GM23248 (cell line): ENCODE measurements around the gene USP17L5. TPM values are rescaled to one million over a fixed set of nuclear protein-coding genes. Genes with fewer than 3 reads are reported as not detected.
"Not testable (repeated sequence)": the region's sequence is repeated elsewhere in the genome, so short reads cannot be mapped to it uniquely, and the experiment has no call there.

Experiments used
- DNase-seq: peaks from one replicate; pipeline ENCODE4 v3.0.0-alpha.2; 2015
- H2AFZ ChIP-seq: fragments of 200-600 bp; sonication (generic); 2 replicates; pipeline ENCODE4 v1.6.1; 2016; ENCODE audit warnings: antibody characterized with exemption
- H3F3A ChIP-seq: fragments of 200-600 bp; sonication (generic); 2 replicates; pipeline ENCODE4 v1.6.1; 2016; ENCODE audit warnings: mild to moderate bottlenecking, antibody characterized with exemption, mixed run types; ENCODE audit not compliant: insufficient read depth
- H3K27ac ChIP-seq: fragments of 200-600 bp; sonication (generic); 2 replicates; pipeline ENCODE4 v1.5.1; 2016; ENCODE audit warnings: mild to moderate bottlenecking
- H3K27me3 ChIP-seq: fragments of 200-600 bp; sonication (generic); replicated peaks from 2 replicates; pipeline ENCODE4 v1.6.1; 2016; ENCODE audit warnings: mild to moderate bottlenecking; ENCODE audit not compliant: insufficient read depth
- H3K36me3 ChIP-seq: fragments of 200-600 bp; sonication (generic); 2 replicates; pipeline ENCODE4 v1.6.1; 2016; ENCODE audit warnings: low read depth, mild to moderate bottlenecking
- H3K4me1 ChIP-seq: fragments of 200-600 bp; sonication (generic); 2 replicates; pipeline ENCODE4 v1.6.1; 2016; ENCODE audit warnings: mild to moderate bottlenecking; ENCODE audit not compliant: insufficient read depth
- H3K4me2 ChIP-seq: fragments of 200-600 bp; sonication (generic); one replicate; pipeline ENCODE4 v1.6.1; 2016; ENCODE audit warnings: mild to moderate bottlenecking; ENCODE audit not compliant: unreplicated experiment
- H3K4me3 ChIP-seq: fragments of 200-600 bp; sonication (generic); 2 replicates; pipeline ENCODE4 v1.5.1; 2016; ENCODE audit warnings: mild to moderate bottlenecking
- H3K79me2 ChIP-seq: fragments of 200-600 bp; sonication (generic); 2 replicates; pipeline ENCODE4 v1.6.1; 2016; ENCODE audit warnings: mild to moderate bottlenecking; ENCODE audit not compliant: insufficient read depth
- H3K9ac ChIP-seq: fragments of 200-600 bp; sonication (generic); 2 replicates; pipeline ENCODE4 v1.6.1; 2016; ENCODE audit warnings: mild to moderate bottlenecking
- H3K9me2 ChIP-seq: fragments of 200-600 bp; sonication (generic); 2 replicates; pipeline ENCODE4 v1.6.1; 2016; ENCODE audit warnings: mixed run types, mild to moderate bottlenecking, moderate library complexity; ENCODE audit not compliant: insufficient read depth
- H3K9me3 ChIP-seq: fragments of 200-600 bp; sonication (generic); one replicate; pipeline ENCODE4 v1.6.1; 2017; ENCODE audit warnings: low read depth
- H4K20me1 ChIP-seq: fragments of 200-600 bp; sonication (generic); 2 replicates; pipeline ENCODE4 v1.6.0; 2016; ENCODE audit not compliant: insufficient read depth
- WGBS, 2 experiments: methylation state at CpG; one replicate each; pipeline ENCODE4 v1.1.6; 2015 to 2017; ENCODE audit warnings: low lambda C conversion rate in 2 of 2, low coverage in 1 of 2; ENCODE audit errors: missing lambda C conversion rate in 2 of 2; 5-methylcytosine and 5-hydroxymethylcytosine counted together
- in situ Hi-C: fragments of 300-500 bp; cut with MboI; formaldehyde crosslinking; loops from 2 replicates; pipeline ENCODE4 v1.15.0; 2020
- polyA plus RNA-seq: library from polyadenylated mRNA; unstranded; fragments of >200 nt; fragmentation: Nextera tagmentation; extraction: Ambion mirVana; gene quantifications from 2 replicates; pipeline ENCODE4 v1.2.1, GENCODE V29; 2016
- total RNA-seq: library from RNA; depleted of rRNA; stranded (reverse); fragments of >200 nt; shearing (Covaris generic); gene quantifications from 2 replicates; pipeline ENCODE4 v1.2.3, GENCODE V29; 2014; rRNA removed

Gene USP17L5, protein sequence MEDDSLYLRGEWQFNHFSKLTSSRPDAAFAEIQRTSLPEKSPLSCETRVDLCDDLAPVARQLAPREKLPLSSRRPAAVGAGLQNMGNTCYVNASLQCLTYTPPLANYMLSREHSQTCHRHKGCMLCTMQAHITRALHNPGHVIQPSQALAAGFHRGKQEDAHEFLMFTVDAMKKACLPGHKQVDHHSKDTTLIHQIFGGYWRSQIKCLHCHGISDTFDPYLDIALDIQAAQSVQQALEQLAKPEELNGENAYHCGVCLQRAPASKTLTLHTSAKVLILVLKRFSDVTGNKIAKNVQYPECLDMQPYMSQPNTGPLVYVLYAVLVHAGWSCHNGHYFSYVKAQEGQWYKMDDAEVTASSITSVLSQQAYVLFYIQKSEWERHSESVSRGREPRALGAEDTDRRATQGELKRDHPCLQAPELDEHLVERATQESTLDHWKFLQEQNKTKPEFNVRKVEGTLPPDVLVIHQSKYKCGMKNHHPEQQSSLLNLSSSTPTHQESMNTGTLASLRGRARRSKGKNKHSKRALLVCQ
- total RNA-seq (not detected in 2 replicates), polyA plus RNA-seq (not detected in 2 replicates)

DNA sequence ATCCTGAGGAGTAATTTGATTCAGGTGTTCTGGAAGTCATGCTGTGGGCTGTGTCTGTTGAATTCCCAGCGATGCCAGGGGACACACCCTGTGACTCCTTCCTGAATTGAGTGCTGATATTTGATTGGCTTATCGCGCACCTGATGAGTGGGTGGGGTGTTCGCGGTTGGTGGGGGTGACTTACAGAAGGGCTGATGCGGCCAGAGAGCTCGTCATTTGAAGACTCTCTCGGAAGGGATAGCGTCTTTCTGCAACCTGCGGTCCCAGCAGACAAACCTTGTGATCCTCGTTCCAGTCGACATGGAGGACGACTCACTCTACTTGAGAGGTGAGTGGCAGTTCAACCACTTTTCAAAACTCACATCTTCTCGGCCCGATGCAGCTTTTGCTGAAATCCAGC is at the start of gene USP17L5:
TSS of gene USP17L5 (plus strand) at position 301 of the 400 bp plus-strand sequence. CDS start at position 301, 0 bp downstream.
- H3K4me3 ChIP-seq, H3K9me2 ChIP-seq, H3K27me3 ChIP-seq, H4K20me1 ChIP-seq, H3K79me2 ChIP-seq, DNase-seq, H3K27ac ChIP-seq, H2AFZ ChIP-seq, H3K4me2 ChIP-seq, H3K36me3 ChIP-seq, H3K9ac ChIP-seq, H3K9me3 ChIP-seq, H3F3A ChIP-seq, in situ Hi-C loops, H3K4me1 ChIP-seq: not testable (repeated sequence)
- no CpG with 5 or more reads among the region's 15 CpGs for WGBS, 2 experiments

DNA sequence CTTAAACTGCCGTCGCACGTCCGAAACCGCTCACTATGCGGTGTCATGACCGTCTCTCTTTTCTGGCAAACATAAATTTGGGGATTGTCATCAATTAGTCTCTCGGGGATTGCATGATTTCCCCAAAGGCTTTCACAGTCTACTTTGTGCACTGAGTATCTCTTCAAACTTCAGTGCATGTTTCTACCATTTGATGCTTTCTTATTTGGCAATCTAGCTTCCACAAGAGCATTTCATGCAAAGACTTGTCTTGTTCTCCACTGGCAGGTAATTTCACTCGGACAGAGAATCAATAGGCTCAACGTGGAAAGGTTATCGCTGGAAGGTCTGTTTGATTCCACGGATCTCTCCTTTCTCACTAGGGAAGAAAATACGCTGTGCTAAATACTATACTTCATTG is 15.0 kb upstream of the USP17L5 start:
- 47 to 50% methylated on average over 4 to 5 of the region's 13 CpGs for WGBS, 2 experiments
- H3K9ac ChIP-seq, H3F3A ChIP-seq, H3K27ac ChIP-seq, H3K4me3 ChIP-seq, H3K4me1 ChIP-seq, H3K9me3 ChIP-seq, DNase-seq, H3K79me2 ChIP-seq, H2AFZ ChIP-seq, H3K27me3 ChIP-seq, H3K9me2 ChIP-seq, H3K36me3 ChIP-seq, H3K4me2 ChIP-seq, in situ Hi-C loops, H4K20me1 ChIP-seq: not testable (repeated sequence)

DNA sequence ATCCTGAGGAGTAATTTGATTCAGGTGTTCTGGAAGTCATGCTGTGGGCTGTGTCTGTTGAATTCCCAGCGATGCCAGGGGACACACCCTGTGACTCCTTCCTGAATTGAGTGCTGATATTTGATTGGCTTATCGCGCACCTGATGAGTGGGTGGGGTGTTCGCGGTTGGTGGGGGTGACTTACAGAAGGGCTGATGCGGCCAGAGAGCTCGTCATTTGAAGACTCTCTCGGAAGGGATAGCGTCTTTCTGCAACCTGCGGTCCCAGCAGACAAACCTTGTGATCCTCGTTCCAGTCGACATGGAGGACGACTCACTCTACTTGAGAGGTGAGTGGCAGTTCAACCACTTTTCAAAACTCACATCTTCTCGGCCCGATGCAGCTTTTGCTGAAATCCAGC is 14.3 kb upstream of the USP17L5 start, which contains the start of gene USP17L24:
TSS of gene USP17L24 (plus strand) at position 301 of the 400 bp plus-strand sequence. CDS start at position 301, 0 bp downstream.
- DNase-seq, H3K36me3 ChIP-seq, H3K4me2 ChIP-seq, H2AFZ ChIP-seq, H4K20me1 ChIP-seq, H3K79me2 ChIP-seq, H3K9me3 ChIP-seq, H3K27ac ChIP-seq, H3K9me2 ChIP-seq, H3K9ac ChIP-seq, H3K4me3 ChIP-seq, in situ Hi-C loops, H3F3A ChIP-seq, H3K4me1 ChIP-seq, H3K27me3 ChIP-seq: not testable (repeated sequence)
- no CpG with 5 or more reads among the region's 15 CpGs for WGBS, 2 experiments

DNA sequence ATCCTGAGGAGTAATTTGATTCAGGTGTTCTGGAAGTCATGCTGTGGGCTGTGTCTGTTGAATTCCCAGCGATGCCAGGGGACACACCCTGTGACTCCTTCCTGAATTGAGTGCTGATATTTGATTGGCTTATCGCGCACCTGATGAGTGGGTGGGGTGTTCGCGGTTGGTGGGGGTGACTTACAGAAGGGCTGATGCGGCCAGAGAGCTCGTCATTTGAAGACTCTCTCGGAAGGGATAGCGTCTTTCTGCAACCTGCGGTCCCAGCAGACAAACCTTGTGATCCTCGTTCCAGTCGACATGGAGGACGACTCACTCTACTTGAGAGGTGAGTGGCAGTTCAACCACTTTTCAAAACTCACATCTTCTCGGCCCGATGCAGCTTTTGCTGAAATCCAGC is 9.6 kb upstream of the USP17L5 start, which contains the start of gene USP17L25:
TSS of gene USP17L25 (plus strand) at position 301 of the 400 bp plus-strand sequence. CDS start at position 301, 0 bp downstream.
- H3K79me2 ChIP-seq, H3K4me3 ChIP-seq, H4K20me1 ChIP-seq, H3K4me2 ChIP-seq, H3K36me3 ChIP-seq, H3K9me3 ChIP-seq, DNase-seq, H3K9ac ChIP-seq, H3K9me2 ChIP-seq, H2AFZ ChIP-seq, in situ Hi-C loops, H3K27ac ChIP-seq, H3K4me1 ChIP-seq, H3F3A ChIP-seq, H3K27me3 ChIP-seq: not testable (repeated sequence)
- no CpG with 5 or more reads among the region's 15 CpGs for WGBS, 2 experiments

DNA sequence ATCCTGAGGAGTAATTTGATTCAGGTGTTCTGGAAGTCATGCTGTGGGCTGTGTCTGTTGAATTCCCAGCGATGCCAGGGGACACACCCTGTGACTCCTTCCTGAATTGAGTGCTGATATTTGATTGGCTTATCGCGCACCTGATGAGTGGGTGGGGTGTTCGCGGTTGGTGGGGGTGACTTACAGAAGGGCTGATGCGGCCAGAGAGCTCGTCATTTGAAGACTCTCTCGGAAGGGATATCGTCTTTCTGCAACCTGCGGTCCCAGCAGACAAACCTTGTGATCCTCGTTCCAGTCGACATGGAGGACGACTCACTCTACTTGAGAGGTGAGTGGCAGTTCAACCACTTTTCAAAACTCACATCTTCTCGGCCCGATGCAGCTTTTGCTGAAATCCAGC is 4.8 kb upstream of the USP17L5 start, which contains the start of gene USP17L26:
TSS of gene USP17L26 (plus strand) at position 301 of the 400 bp plus-strand sequence. CDS start at position 301, 0 bp downstream.
- in situ Hi-C loops, H3K9me2 ChIP-seq, H3K9me3 ChIP-seq, H3K4me3 ChIP-seq, H3K79me2 ChIP-seq, H3K4me2 ChIP-seq, DNase-seq, H3K4me1 ChIP-seq, H3K27me3 ChIP-seq, H2AFZ ChIP-seq, H3K36me3 ChIP-seq, H4K20me1 ChIP-seq, H3F3A ChIP-seq, H3K27ac ChIP-seq, H3K9ac ChIP-seq: not testable (repeated sequence)
- no CpG with 5 or more reads among the region's 15 CpGs for WGBS, 2 experiments

DNA sequence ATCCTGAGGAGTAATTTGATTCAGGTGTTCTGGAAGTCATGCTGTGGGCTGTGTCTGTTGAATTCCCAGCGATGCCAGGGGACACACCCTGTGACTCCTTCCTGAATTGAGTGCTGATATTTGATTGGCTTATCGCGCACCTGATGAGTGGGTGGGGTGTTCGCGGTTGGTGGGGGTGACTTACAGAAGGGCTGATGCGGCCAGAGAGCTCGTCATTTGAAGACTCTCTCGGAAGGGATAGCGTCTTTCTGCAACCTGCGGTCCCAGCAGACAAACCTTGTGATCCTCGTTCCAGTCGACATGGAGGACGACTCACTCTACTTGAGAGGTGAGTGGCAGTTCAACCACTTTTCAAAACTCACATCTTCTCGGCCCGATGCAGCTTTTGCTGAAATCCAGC is 4.6 kb downstream of the USP17L5 start, which contains the start of gene USP17L27:
TSS of gene USP17L27 (plus strand) at position 301 of the 400 bp plus-strand sequence. CDS start at position 301, 0 bp downstream.
- H2AFZ ChIP-seq, DNase-seq, H3K9me2 ChIP-seq, H3F3A ChIP-seq, H3K4me2 ChIP-seq, in situ Hi-C loops, H3K9me3 ChIP-seq, H3K9ac ChIP-seq, H3K4me3 ChIP-seq, H3K27me3 ChIP-seq, H3K36me3 ChIP-seq, H4K20me1 ChIP-seq, H3K27ac ChIP-seq, H3K4me1 ChIP-seq, H3K79me2 ChIP-seq: not testable (repeated sequence)
- no CpG with 5 or more reads among the region's 15 CpGs for WGBS, 2 experiments

DNA sequence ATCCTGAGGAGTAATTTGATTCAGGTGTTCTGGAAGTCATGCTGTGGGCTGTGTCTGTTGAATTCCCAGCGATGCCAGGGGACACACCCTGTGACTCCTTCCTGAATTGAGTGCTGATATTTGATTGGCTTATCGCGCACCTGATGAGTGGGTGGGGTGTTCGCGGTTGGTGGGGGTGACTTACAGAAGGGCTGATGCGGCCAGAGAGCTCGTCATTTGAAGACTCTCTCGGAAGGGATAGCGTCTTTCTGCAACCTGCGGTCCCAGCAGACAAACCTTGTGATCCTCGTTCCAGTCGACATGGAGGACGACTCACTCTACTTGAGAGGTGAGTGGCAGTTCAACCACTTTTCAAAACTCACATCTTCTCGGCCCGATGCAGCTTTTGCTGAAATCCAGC is 9.4 kb downstream of the USP17L5 start, which contains the start of gene USP17L28:
TSS of gene USP17L28 (plus strand) at position 301 of the 400 bp plus-strand sequence. CDS start at position 301, 0 bp downstream.
- WGBS, 2 experiments: no CpG with 5 or more reads among the region's 15 CpGs
- H3K4me2 ChIP-seq, DNase-seq, in situ Hi-C loops, H3K4me1 ChIP-seq, H3K27me3 ChIP-seq, H3K9me3 ChIP-seq, H2AFZ ChIP-seq, H3F3A ChIP-seq, H3K9me2 ChIP-seq, H4K20me1 ChIP-seq, H3K27ac ChIP-seq, H3K79me2 ChIP-seq, H3K9ac ChIP-seq, H3K4me3 ChIP-seq, H3K36me3 ChIP-seq: not testable (repeated sequence)
